Mesenchymal stem cell (in vitro differentiated cells and primary cell): Measurements from ENCODE around the gene PPP6R1.

Source experiments
- DNase-seq: peaks from one replicate; pipeline ENCODE4 v3.0.0-alpha.2; 2013
- H2AFZ ChIP-seq: one replicate; pipeline ENCODE4 v1.6.1; 2013; ENCODE audit warnings: low read depth, mild to moderate bottlenecking, control low read depth, inconsistent platforms, low read length, moderate library complexity
- H2AK5ac ChIP-seq: 2 replicates; pipeline ENCODE4 v1.6.1; 2013; ENCODE audit warnings: low read length, moderate library complexity, mild to moderate bottlenecking, inconsistent platforms; ENCODE audit not compliant: severe bottlenecking
- H2BK120ac ChIP-seq: one replicate; pipeline ENCODE4 v1.6.1; 2013; ENCODE audit warnings: low read depth, mild to moderate bottlenecking, inconsistent platforms, low read length, moderate library complexity
- H2BK12ac ChIP-seq, 2 experiments: one replicate each; pipeline ENCODE4 v1.6.1; 2013; ENCODE audit warnings: inconsistent platforms in 2 of 2, low read length in 2 of 2, mild to moderate bottlenecking in 2 of 2, moderate library complexity in 2 of 2, control low read depth in 1 of 2
- H2BK15ac ChIP-seq: one replicate; pipeline ENCODE4 v1.6.1; 2013; ENCODE audit warnings: mild to moderate bottlenecking, low read depth, inconsistent platforms; ENCODE audit not compliant: poor library complexity, severe bottlenecking
- H2BK5ac ChIP-seq: 2 replicates; pipeline ENCODE4 v1.6.1; 2013; ENCODE audit warnings: low read depth, mild to moderate bottlenecking, low read length, control low read depth, inconsistent platforms; ENCODE audit not compliant: poor library complexity, severe bottlenecking
- H3K14ac ChIP-seq, 2 experiments: one replicate each; pipeline ENCODE4 v1.6.1; 2013; ENCODE audit warnings: inconsistent platforms in 2 of 2, low read length in 2 of 2, control low read depth in 1 of 2, mild to moderate bottlenecking in 1 of 2, moderate library complexity in 1 of 2
- H3K18ac ChIP-seq, 2 experiments: one replicate each; pipeline ENCODE4 v1.6.1; 2013; ENCODE audit warnings: inconsistent platforms in 2 of 2, low read length in 2 of 2, control low read depth in 1 of 2, low read depth in 1 of 2, mild to moderate bottlenecking in 1 of 2
- H3K23ac ChIP-seq, 2 experiments: one replicate each; pipeline ENCODE4 v1.6.1; 2013; ENCODE audit warnings: inconsistent platforms in 2 of 2, low read length in 2 of 2, mild to moderate bottlenecking in 2 of 2, moderate library complexity in 2 of 2, control low read depth in 1 of 2
- H3K27ac ChIP-seq: 2 replicates; pipeline ENCODE4 v1.5.1; 2013; ENCODE audit warnings: mild to moderate bottlenecking, moderate library complexity, low read length, control low read depth, inconsistent platforms; ENCODE audit not compliant: poor library complexity, severe bottlenecking
- H3K27me3 ChIP-seq, 2 experiments: 2 replicates each; pipeline versions ENCODE4 v1.6.1 to v1.7.0; 2013; ENCODE audit warnings: low read length in 2 of 2, mild to moderate bottlenecking in 2 of 2, moderate library complexity in 2 of 2, control low read depth in 1 of 2, inconsistent platforms in 1 of 2; ENCODE audit not compliant: control insufficient read depth in 1 of 2, insufficient read depth in 1 of 2
- H3K36me3 ChIP-seq, 2 experiments: 2 replicates each; pipeline versions ENCODE4 v1.6.1 to v1.7.0; 2013; ENCODE audit warnings: low read length in 2 of 2, control low read depth in 1 of 2, inconsistent platforms in 1 of 2, low read depth in 1 of 2, mild to moderate bottlenecking in 1 of 2; ENCODE audit not compliant: insufficient read depth in 2 of 2, control insufficient read depth in 1 of 2
- H3K4ac ChIP-seq, 2 experiments: one replicate each; pipeline ENCODE4 v1.6.1; 2013; ENCODE audit warnings: inconsistent platforms in 2 of 2, low read length in 2 of 2, mild to moderate bottlenecking in 2 of 2, moderate library complexity in 2 of 2, control low read depth in 1 of 2, low read depth in 1 of 2
- H3K4me1 ChIP-seq: 2 replicates; pipeline ENCODE4 v1.6.1; 2013; ENCODE audit warnings: low read depth, low read length, control low read depth; ENCODE audit not compliant: control insufficient read depth, insufficient read depth
- H3K4me2 ChIP-seq: 2 replicates; pipeline ENCODE4 v1.6.1; 2013; ENCODE audit warnings: low read length, mild to moderate bottlenecking, inconsistent platforms; ENCODE audit not compliant: poor library complexity, severe bottlenecking
- H3K4me3 ChIP-seq, 2 experiments: 2 replicates each; pipeline versions ENCODE4 v1.5.1 to v1.7.0; 2013; ENCODE audit warnings: low read length in 2 of 2, mild to moderate bottlenecking in 2 of 2, control low read depth in 1 of 2, low read depth in 1 of 2; ENCODE audit not compliant: insufficient read depth in 1 of 2
- H3K79me1 ChIP-seq: replicated peaks from 2 replicates; pipeline ENCODE4 v1.6.1; 2013; ENCODE audit warnings: mild to moderate bottlenecking, control low read depth, low read length, inconsistent platforms; ENCODE audit not compliant: poor library complexity, severe bottlenecking
- H3K9ac ChIP-seq: 2 replicates; pipeline ENCODE4 v1.7.0; 2013; ENCODE audit warnings: mild to moderate bottlenecking, low read length, moderate library complexity
- H3K9me3 ChIP-seq: 2 replicates; pipeline ENCODE4 v1.7.0; 2013; ENCODE audit warnings: mild to moderate bottlenecking, low read length; ENCODE audit not compliant: control insufficient read depth
- H4K8ac ChIP-seq: one replicate; pipeline ENCODE4 v1.6.1; 2013; ENCODE audit warnings: inconsistent platforms, mild to moderate bottlenecking, low read length, moderate library complexity
- H4K91ac ChIP-seq: one replicate; pipeline ENCODE4 v1.6.1; 2013; ENCODE audit warnings: mild to moderate bottlenecking, low read length, inconsistent platforms
- WGBS: methylation state at CpG from one replicate; pipeline ENCODE4 v1.1.7; 2013; ENCODE audit warnings: mixed read lengths; 5-methylcytosine and 5-hydroxymethylcytosine counted together

PPP6R1 gene

GRCh38 chr19:55240713-55241020 is 18.1 kb downstream of the PPP6R1 start:
- H3K4ac ChIP-seq: no peak overlapping the region
- H2AK5ac ChIP-seq: no peak overlapping the region
- no peak for DNase-seq
- no peak overlapping the region for H3K18ac ChIP-seq
- H2BK12ac ChIP-seq: no peak overlapping the region
- H3K27ac ChIP-seq: no peak overlapping the region
- H3K4me3 ChIP-seq: no peak overlapping the region
- H3K4me2 ChIP-seq: no peak overlapping the region
- no peak overlapping the region for H2BK120ac ChIP-seq
- H2AFZ ChIP-seq: no peak overlapping the region
- H3K36me3 ChIP-seq: peaks cover 91 to 94% of the 10 kb centered on the region in 2 experiments
- H4K8ac ChIP-seq: no peak overlapping the region
- H3K9me3 ChIP-seq: no peaks in the 10 kb centered on the region
- no peak overlapping the region for H3K23ac ChIP-seq
- H4K91ac ChIP-seq: no peak overlapping the region
- H3K9ac ChIP-seq: no peak overlapping the region
- H3K79me1 ChIP-seq: peaks cover 46% of the 10 kb centered on the region
- H2BK15ac ChIP-seq: no peak overlapping the region
- H2BK5ac ChIP-seq: no peak overlapping the region
- no peak overlapping the region for H3K14ac ChIP-seq
- H3K27me3 ChIP-seq: no peaks in the 10 kb centered on the region
- peaks cover 2% of the 10 kb centered on the region for H3K4me1 ChIP-seq
- 96% methylated on average over 6 of the region's 6 CpGs for WGBS

- Histone ChIP-seq H2BK5ac (no peak overlapping the region), H4K8ac (no peak overlapping the region), H3K9me3 (no peaks in the 10 kb centered on the region), H3K4ac (no peak overlapping the region), H3K18ac (no peak overlapping the region), H3K9ac (no peak overlapping the region), H3K4me1 (peaks cover under 1% of the 10 kb centered on the region), H3K27me3 (no peaks in the 10 kb centered on the region), H2BK12ac (no peak overlapping the region), H3K23ac (no peak overlapping the region), H3K14ac (no peak overlapping the region), H2AK5ac (no peak overlapping the region), H2AFZ (no peak overlapping the region), H3K36me3 (peaks cover 80 to 92% of the 10 kb centered on the region in 2 experiments), H3K4me2 (no peak overlapping the region), H3K79me1 (peaks cover 39% of the 10 kb centered on the region), H3K27ac (no peak overlapping the region), H3K4me3 (peak overlapping the region in 1 of 2 experiments; percentile 41), H2BK120ac (no peak overlapping the region), H2BK15ac (no peak overlapping the region), H4K91ac (no peak overlapping the region)
- 99% methylated on average over 11 of the region's 12 CpGs for WGBS
- DNase-seq: no peak
These were observed 19.8 kb downstream of the PPP6R1 start for GRCh38 chr19:55239004-55239403.

GRCh38 chr19:55238030-55238429 is 20.8 kb downstream of the PPP6R1 start:
- no peak overlapping the region for H4K91ac ChIP-seq
- H3K9me3 ChIP-seq: no peaks in the 10 kb centered on the region
- whole genome bisulfite sequencing: 96% methylated on average over 8 of the region's 8 CpGs
- H3K23ac ChIP-seq: no peak overlapping the region
- H3K79me1 ChIP-seq: peaks cover 39% of the 10 kb centered on the region
- no peak overlapping the region for H3K27ac ChIP-seq
- no peak overlapping the region for H3K4me3 ChIP-seq
- no peak overlapping the region for H2BK5ac ChIP-seq
- H2BK15ac ChIP-seq: no peak overlapping the region
- H4K8ac ChIP-seq: no peak overlapping the region
- H3K18ac ChIP-seq: no peak overlapping the region
- no peaks in the 10 kb centered on the region for H3K4me1 ChIP-seq
- H3K4ac ChIP-seq: no peak overlapping the region
- H2AFZ ChIP-seq: no peak overlapping the region
- no peak overlapping the region for H2AK5ac ChIP-seq
- no peak for DNase-seq
- H3K14ac ChIP-seq: no peak overlapping the region
- H3K9ac ChIP-seq: no peak overlapping the region
- no peaks in the 10 kb centered on the region for H3K27me3 ChIP-seq
- H2BK120ac ChIP-seq: no peak overlapping the region
- H3K36me3 ChIP-seq: peaks cover 74 to 93% of the 10 kb centered on the region in 2 experiments
- no peak overlapping the region for H3K4me2 ChIP-seq
- H2BK12ac ChIP-seq: no peak overlapping the region

GRCh38 chr19:55232986-55233385 is 25.8 kb downstream of the PPP6R1 start:
- no peaks in the 10 kb centered on the region for H3K9me3 ChIP-seq
- H3K27ac ChIP-seq: no peak overlapping the region
- no peak overlapping the region for H3K9ac ChIP-seq
- H2BK5ac ChIP-seq: no peak overlapping the region
- H3K4me3 ChIP-seq: no peak overlapping the region
- no peak overlapping the region for H4K91ac ChIP-seq
- H3K18ac ChIP-seq: no peak overlapping the region
- H2BK120ac ChIP-seq: no peak overlapping the region
- H3K4me1 ChIP-seq: peaks cover 12% of the 10 kb centered on the region
- no peak overlapping the region for H4K8ac ChIP-seq
- no peak for DNase-seq
- peaks cover 78 to 89% of the 10 kb centered on the region in 2 experiments for H3K36me3 ChIP-seq
- H3K4me2 ChIP-seq: no peak overlapping the region
- WGBS: 91% methylated on average over 2 of the region's 5 CpGs
- no peak overlapping the region for H3K23ac ChIP-seq
- no peak overlapping the region for H2BK15ac ChIP-seq
- no peak overlapping the region for H3K4ac ChIP-seq
- H2AK5ac ChIP-seq: no peak overlapping the region
- no peak overlapping the region for H3K14ac ChIP-seq
- H2AFZ ChIP-seq: no peak overlapping the region
- no peak overlapping the region for H2BK12ac ChIP-seq
- peaks cover 38% of the 10 kb centered on the region for H3K79me1 ChIP-seq
- H3K27me3 ChIP-seq: no peaks in the 10 kb centered on the region
